Astrocyte of the hippocampus (primary cell): Measurements from ENCODE around the gene NUP54.

Source experiments
- DNase-seq: peaks from one replicate; pipeline ENCODE4 v3.0.0; 2011; ENCODE audit warnings: low read depth, low spot score

NUP54 gene

DNA sequence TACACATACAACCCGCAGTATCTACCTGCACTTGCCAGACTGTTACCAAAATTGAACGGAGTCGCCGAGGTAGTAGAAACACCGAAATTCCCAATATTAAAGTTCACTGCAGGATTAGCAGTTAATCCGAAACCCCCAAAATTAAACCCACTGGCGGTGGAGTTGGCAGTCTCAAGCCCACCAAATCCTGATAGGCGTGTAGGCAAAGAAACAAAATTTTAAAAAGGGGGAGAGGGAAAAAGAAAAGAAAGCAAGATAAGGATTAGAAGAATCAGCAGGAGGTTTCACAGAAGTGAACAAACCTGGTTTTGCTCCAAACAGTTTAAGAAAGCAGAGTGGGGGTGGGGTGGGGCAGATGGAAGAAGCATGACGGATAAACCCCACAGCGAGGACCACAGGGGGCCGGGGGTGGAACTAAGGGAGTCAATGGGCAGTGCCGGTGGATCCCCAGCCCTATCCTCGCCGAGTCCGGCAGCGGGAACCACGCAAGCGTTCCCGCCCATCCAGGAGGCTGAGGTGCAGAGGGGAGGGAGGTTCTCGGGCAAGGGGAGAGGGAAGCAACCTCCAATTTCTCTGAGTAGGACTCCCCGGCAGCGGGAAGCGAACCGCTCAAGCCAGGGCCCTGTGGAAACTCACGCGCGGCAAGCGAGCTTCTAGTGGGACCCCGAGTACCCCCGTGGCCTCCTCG lies 599 bp downstream of the NUP54 start:
- peak; percentile 85 for DNase-seq

DNA sequence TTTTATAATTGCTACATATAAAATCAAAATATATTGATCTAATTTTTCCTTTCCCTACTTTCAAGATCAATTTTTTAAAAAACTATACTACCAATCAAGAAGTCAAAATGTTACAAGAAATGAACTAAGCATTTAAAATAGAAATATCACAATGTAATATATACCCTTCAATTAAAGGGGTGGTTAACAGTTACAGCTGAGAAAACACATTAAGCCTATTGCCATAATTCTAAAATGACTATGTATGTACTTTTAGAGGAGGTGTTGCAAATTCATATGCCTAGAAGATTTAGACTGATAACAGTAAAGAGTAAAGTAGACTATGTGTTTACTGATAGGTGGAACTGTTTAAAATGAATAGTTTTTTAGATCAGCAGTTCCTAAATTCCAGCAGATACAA lies 3.7 kb downstream of the NUP54 start:
- no peak for DNase-seq

DNA sequence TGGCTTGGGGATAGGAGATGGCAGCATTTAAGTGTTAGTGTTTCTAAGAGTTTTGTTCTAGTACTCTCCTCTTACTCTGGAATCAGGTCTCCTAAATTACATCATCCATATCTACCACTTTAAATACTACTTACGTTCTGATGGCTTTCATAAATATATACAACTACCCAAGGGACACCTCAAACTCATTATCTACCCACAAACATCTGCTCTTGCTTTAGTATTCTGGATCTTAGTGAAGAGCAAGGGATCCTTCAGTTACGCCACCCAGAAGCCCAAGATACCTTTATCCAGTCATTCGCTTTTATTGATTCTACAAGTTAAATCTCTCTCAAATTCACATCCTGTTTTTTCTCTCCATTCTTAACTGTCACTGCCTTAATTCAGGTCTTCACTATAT lies 7.0 kb downstream of the NUP54 start:
- no peak for DNase-seq

DNA sequence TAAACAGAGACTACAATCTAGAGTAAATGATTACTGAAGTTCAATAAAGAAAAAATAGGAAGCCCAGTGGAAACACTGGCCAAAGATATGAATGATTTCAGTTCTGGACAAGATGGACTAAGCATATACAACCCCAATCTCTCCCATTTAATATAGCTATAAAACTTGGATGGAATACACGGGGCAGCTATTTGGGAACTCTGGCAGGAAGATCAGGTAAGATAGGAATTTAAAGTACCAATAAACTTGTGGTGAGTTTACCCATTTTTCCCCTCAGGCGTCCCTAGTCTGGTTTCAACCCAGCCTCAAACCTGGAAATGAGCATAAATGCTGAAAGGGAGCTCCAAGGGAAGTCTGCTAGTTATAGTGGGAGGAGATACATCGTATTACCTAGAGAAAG lies 20.4 kb downstream of the NUP54 start:
- DNase-seq: no peak

DNA sequence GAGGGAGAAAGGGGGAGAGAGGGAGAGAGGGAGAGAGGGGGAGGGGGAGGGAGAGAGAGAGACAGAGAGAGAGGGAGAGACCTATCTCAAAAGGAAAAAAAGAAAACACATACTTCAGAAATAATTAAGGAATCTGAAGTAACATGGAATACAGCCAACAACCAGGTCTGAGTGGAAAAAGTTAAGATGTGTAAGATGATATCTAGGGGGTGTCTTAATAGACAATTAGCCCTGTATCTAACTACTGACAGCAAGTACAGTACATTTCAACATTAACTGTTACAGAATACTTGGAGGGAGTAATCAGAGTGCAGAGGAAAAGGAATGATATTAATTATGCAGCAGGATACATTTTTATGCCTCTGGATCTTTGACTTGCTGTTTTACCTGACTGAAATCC lies 22.4 kb downstream of the NUP54 start:
- DNase-seq: no peak

DNA sequence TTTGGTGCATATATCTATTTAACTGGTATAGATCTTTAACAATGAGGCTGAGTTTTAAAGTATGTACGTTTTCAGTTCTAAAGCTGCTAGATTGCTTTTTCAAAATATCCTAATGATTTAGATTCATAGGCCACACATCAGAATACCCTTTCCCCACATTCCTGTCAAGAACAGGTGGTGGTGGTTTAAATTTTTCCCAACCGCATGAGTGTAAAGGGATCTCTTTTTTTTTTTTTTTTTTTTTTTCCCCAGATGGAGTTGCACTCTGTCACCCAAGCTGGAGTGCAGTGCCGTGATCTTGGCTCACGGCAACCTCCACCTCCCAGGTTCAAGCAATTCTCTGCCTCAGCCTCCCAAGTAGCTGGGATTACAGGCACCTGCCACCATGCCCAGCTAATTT lies 28.0 kb downstream of the NUP54 start:
- DNase-seq: no peak

DNA sequence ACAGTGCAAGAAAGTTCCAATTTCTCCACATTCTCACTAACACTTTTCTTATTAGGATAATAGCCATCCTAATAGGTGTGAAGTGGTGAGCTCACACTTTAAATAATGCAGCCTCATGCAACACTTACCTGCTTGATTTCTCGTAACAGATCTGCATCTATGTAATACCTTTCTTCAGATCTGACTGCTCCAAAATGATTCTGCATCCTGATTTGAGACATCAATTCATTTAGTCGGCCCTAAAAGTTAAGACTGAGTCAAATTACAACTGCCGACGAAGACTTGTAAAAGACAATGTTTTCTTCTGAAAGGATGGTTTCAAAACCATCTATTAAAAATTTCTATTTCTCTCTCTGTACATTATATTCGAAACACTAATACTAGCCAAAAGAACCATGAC lies 30.7 kb downstream of the NUP54 start:
- DNase-seq: no peak

DNA sequence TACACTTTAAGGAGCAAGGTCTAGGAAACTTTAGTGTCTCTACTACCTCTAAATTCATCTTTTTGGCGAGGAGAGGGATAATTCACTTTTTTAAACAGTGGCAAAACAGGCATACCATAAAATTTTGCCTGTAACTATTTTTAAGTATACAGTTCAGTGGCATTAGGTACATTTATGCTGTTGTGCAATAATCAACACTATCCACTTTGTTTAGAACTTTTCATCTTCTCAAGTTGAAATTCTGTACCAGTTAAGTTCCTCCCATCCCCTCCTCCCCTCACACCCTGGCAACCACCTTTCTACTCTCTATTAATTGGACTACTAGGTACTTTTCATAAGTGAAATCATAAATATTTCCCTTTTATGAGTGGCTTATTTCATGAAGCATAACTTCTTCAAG lies 31.4 kb downstream of the NUP54 start:
- DNase-seq: no peak

DNA sequence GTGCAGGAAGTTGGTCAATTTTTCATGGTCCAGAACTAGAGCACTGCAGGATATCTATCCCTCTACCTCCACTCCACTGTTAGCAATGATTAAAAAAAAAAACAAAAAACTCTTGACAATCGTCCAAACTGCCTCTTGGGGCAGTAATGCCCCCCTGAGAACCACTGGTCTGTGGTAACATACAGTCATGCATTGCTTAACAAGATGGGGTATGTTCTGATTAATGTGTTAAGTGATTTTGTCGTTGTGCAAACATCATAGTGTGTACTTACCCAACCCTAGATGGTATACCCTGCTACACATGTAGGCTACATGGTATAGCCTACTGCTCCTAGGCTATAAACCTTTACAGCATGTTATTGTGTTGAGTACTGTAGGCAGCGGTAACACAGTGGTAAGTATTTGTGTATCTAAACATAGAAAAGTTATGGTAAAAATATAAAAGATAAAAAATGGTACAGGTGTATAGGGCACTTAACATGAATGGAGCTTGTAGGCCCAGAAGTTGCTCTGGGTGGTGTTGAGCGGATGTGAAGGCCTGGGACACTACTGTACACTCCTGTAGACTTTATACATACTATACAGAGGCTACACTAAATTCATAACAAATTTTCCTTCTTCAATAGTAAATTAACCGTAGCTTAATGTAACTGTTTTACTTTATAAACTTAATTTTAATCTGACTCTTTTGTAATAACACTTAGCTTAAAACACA lies 39.6 kb downstream of the NUP54 start:
- peak; percentile 11 for DNase-seq

DNA sequence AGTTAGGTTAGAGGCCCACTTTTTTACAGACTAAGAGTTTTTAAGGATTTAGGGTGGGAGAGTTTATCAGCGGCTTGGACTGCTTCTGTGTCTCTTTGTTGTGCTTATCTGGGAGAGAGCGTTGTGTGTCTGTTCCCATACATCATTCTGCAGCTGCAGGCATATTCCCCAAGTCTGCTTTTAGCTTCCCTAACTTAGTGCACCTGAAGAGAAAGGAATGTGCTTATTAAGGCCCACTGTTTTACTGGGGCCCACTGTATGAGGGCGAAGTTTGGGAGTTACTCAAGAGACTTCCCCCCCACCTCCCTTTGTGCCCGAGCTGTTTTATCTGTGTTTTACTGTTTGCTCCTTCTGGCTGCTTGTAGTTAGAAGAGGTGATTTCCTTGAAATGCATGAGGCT lies 41.8 kb downstream of the NUP54 start:
- no peak for DNase-seq

DNA sequence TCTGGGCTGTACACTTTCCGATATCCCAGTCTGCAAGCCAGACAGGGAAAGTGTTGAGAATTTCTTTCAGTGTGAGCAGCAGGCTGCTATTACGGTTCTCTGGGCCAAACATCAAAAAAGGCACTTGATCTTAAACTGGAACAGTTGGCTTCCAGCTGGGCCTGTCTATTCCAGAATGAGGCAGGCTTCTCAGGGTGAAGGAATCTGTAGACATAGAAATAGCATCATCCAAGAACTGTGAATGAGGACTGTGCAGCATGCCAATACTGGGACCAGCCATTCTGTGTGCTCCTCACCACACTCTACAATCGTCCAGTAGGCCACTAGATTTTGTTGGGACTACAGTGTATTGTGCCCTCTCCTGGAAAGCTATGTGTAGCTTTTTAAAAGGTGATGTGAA lies 42.5 kb downstream of the NUP54 start:
- DNase-seq: no peak

DNA sequence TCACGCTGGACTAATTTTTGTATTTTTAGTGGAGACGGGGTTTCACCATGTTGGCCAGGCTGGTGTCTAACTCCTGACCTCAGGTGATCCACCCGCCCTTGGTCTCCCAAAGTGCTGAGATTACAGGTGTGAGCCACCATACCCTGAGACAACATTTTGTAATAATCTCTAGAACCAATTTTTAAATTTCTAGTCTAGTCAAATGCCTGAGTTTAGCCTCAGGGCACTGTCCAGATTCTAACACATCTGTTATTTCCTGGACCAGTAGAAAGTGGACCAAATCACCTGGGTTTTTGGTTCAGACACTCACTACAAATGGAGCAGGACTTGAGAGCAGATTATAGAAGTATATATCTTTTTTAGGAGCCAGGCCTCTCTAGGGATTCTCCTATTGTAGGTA lies 52.1 kb downstream of the NUP54 start:
- DNase-seq: no peak

DNA sequence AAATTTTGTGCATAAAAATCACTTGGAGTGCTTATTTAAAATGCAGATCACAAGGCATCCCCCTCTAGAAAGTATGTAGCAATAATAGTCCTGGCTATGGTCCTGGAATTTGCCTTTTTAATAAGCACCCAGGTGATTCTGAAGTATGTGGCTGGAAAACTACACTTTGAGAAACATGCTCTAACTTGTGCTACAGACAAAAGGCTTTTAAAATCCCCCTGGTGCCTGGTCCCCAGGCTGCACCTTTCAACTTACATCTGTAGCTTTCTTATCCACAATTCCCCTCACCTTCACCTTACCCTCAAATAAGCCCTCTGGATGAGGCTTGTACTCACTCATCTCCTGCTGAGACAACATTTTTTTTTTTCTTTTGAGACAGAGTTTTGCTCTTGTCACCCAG lies 52.6 kb downstream of the NUP54 start:
- DNase-seq: no peak

DNA sequence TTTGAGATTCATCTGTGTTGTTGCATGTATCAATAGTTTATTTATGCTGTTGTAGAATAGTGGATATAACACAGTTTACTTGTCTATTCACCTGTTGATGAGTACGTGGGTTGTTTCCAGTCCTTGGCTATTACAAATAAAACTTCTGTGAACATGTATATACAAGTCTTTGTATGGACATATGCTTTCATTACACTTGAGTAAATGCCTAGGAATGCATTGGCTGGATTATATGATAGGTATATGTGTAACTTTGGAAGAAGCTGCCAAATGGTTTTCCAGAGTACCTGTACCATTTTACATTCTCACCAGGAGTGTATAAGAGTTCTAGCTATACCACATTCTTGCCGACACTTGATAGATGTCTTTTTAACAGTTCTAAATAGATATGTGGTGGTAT lies 57.1 kb downstream of the NUP54 start:
- DNase-seq: no peak

DNA sequence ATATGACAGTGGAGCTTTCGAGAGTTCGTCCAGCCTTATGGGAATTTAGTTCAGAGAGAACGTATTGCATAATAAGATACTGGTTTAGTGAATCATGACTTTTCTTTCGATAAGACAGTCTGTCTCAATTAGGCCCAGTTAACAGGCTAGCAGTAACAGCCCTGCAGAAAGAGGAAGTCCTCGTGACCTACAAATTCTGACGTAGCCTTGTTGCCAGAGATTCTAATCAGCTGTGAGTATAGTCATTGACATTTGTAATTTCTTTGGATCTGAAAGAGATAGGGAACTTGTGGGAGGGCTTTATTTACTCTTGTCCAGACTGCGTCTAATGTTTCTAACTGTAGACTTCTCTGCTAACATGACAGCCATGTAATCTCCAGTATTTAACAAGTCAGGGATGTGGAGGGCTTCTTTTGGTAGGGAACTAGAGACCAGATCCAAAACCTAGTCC lies 57.9 kb downstream of the NUP54 start:
- peak; percentile 22 for DNase-seq

DNA sequence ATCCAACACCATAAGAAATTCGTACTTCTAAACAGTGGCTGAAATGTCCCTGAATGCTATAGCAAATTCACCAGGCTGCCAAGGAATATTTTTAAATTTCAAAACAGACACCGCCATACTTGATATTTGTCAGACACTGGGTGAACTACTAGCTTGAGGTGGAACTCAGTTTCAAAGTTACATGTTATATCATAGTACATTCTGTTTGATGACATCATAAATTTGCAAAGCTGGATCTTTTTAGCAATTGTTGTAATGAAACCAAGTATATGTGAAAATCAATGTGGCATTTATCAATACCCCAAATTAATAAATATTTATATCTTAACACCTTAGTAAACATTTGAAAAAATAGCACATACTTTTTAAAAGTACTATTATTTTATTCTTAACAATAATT lies 59.5 kb downstream of the NUP54 start:
- no peak for DNase-seq

DNA sequence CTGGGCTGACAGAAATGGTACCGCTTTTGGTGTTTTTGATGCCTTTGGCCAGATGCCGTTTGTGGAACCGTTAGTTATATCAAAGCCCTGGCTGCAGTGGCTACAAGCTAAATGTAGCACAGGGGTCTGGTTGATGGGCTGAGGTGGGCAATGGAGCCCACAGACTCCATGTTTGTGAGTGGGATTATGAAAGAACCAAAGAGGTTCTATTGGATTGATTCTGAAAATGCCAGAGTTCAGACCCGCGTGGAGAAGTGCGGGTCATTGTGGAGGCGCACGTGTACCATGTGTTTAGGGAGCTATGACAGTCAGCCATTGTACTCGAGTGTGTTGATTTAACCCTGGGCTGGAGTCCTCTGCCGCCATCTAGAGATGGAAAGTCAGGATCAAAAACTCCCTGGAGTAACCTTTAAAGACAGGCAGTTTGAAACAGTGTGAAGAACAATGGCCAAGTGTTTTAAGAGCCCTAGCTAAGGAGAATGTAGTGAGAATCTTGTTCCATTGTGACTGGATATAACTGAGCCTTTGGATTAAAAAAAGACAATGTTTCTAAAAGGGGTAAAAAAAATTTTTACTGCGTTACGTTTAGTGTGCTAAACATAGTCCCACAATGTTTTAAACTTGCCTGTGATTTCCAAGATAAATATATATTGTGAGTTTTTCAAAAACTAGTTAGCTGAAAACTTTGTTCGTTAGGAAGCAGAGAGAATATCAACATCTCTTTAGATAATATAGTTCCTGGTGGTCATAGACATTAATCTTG lies 61.0 kb downstream of the NUP54 start:
- peak; percentile 62 for DNase-seq

DNA sequence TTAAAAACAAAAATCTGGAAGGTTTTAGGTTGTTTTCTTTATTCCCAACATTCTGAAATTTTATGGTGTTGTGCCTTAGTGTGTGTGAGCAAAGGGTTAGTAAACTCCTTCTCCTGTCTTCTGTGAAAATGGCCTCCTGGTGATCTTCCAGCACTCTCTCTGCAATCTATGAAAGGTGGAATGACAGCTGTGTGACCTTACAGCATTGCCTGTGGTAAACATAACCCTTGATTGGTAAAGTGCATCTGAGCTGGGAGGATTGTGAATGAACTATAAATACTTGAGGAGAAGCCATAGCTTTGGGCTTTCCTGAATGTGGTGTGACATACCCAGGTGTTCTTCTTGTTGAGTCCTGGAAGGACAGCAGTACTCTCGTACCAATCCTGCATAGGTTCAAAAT lies 63.7 kb downstream of the NUP54 start:
- no peak for DNase-seq

DNA sequence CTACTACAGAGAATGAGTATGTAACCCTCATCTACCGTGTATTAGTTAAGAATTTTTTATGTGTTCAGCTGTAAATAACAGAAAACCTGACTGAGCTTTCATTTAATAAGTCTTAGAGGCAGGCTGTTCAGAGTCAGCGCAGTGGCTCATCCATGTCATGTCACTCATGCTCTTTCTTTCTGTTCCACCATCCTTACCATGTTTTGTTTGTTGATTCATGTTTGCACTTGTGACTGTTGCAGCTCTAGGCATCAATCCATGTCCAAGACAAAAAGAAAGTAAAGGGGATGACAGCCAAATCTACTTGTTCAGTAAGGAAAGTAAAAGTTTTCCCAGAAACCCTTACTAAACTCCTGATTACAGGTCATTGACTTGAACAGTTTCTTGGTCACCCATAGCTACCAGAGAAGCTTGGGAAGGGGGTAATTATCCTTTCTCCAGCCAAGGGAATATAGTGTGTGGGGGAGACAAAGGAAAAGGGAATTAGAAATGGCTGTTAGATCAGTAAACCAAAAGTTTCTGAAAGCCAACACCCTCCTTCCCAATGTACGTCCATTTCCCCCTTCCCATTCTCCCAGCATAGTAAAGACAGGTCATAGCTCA lies 64.7 kb downstream of the NUP54 start:
- no peak for DNase-seq

DNA sequence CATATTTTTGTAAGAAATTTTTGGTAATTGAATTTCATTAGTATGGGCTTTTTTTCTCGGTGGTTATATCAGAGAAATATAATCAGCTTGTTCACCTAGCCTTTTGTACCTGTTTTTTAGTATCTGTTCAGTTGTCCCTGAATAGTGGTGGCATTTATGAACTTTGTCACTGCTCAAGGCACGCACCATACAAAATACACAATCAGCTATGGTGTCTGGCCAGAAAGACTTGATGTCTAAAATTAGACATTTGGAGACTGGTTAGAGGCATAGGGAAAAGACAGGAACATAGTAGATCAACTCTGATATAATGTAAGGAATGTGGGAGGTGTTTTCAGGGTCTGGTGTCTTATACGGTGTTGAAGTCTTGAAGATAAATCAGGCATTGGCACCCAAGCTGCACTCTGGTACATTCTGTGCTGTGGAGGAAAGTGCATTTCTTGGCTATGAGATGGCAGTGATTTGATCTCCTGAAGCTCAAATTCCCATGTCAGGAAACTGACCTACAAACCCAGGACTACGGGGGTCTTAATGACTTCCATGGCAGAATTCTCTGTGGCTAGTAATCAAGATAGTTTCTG lies 70.1 kb downstream of the NUP54 start:
- DNase-seq: no peak

DNA sequence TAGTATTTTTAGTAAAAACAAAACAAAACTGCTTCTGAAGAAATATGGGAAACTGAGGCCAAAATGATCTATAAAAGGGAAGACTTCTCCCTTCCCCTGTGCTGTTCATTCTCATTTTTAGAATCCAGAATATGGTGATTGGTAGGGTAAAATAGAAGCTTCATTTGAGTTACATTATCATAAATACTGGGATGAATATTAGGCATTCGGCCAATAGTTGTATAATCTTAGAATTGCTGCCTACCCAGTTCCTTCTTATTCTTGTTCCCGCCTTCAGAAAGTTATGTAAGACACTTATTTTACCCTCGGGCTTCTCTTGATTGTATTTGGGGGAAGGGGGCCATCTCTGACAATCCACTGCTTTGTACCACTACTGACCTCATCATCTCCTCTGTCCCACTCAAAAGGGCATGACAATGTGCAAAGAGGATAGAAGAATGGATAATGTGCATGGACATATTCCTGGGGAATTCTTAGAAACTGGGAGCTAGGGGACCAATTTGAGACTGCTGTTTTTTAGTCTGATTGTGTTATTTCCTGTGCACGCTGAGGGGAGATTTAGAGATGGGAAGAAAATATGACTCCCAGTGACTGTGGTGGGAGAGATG lies 73.1 kb downstream of the NUP54 start:
- DNase-seq: no peak

DNA sequence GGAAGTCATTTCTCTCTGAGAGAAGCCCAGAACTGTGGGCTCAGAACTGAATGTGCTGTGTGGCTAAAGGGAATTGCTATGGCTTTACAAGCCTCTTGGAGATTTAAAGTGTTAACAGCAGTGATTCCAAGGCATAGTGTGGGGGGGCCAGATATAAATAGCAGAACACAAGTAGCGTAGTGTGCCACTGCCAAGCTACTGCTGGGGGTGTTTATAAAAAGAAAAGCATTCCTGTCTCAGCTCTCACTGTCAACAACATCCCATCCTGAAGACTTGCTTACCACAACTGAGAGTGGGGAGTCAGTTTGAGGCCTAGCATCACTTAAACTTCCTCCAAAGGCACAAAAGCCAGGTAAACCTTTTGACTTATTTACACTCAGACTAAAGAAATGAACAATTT lies 73.7 kb downstream of the NUP54 start, which contains the start of gene ART3:
Gene ART3 (plus strand): TSS at position 242 of the 400 bp plus-strand sequence. CDS start 1,181 bp downstream, outside the sequence.
- peak; percentile 6 for DNase-seq
